Parathyroid adenoma (tissue), 2 donors: Measurements from ENCODE around the gene LCN10.

Experiments
- H2AFZ ChIP-seq: fragments of 300-600 bp; sonication (generic); one replicate; pipeline ENCODE4 v1.7.0; 2017; ENCODE audit warnings: antibody characterized with exemption, mild to moderate bottlenecking
- H3K27ac ChIP-seq: fragments of 300-600 bp; sonication (generic); one replicate; pipeline ENCODE4 v1.7.0; 2017
- H3K27me3 ChIP-seq: fragments of 300-600 bp; sonication (generic); one replicate; pipeline ENCODE4 v1.7.0; 2017; ENCODE audit warnings: low read length; ENCODE audit not compliant: control insufficient read depth, insufficient read depth
- H3K36me3 ChIP-seq: fragments of 300-600 bp; sonication (generic); one replicate; pipeline ENCODE4 v1.7.0; 2017; ENCODE audit warnings: low read length; ENCODE audit not compliant: control insufficient read depth, insufficient read depth
- H3K4me1 ChIP-seq: fragments of 300-600 bp; sonication (generic); one replicate; pipeline ENCODE4 v1.7.0; 2017; ENCODE audit warnings: control low read depth
- H3K4me2 ChIP-seq: fragments of 300-600 bp; sonication (generic); one replicate; pipeline ENCODE4 v1.7.0; 2017; ENCODE audit warnings: low read length
- H3K4me3 ChIP-seq: fragments of 300-600 bp; sonication (generic); one replicate; pipeline ENCODE4 v1.7.0; 2017; ENCODE audit warnings: low read depth, low read length
- H3K79me2 ChIP-seq: fragments of 300-600 bp; sonication (generic); one replicate; pipeline ENCODE4 v1.7.0; 2017; ENCODE audit warnings: control low read depth
- H3K9ac ChIP-seq: fragments of 300-600 bp; sonication (generic); one replicate; pipeline ENCODE4 v1.7.0; 2017; ENCODE audit warnings: mild to moderate bottlenecking
- H3K9me3 ChIP-seq: fragments of 300-600 bp; sonication (generic); one replicate; pipeline ENCODE4 v1.7.0; 2017; ENCODE audit warnings: low read length; ENCODE audit not compliant: control insufficient read depth
- TF ChIP-seq, protein P1 (sequence below): fragments of 300-600 bp; sonication (generic); IDR thresholded peaks from one replicate; pipeline ENCODE4 v1.7.0; 2017; ENCODE audit warnings: antibody characterized with exemption, mild to moderate bottlenecking
- donor health status: primary hyperparathyroidism.

LCN10 gene

GRCh38 chr9:136784249-136784996 lies 41.7 kb upstream of the LCN10 start:
- TF ChIP-seq, protein P1, sequence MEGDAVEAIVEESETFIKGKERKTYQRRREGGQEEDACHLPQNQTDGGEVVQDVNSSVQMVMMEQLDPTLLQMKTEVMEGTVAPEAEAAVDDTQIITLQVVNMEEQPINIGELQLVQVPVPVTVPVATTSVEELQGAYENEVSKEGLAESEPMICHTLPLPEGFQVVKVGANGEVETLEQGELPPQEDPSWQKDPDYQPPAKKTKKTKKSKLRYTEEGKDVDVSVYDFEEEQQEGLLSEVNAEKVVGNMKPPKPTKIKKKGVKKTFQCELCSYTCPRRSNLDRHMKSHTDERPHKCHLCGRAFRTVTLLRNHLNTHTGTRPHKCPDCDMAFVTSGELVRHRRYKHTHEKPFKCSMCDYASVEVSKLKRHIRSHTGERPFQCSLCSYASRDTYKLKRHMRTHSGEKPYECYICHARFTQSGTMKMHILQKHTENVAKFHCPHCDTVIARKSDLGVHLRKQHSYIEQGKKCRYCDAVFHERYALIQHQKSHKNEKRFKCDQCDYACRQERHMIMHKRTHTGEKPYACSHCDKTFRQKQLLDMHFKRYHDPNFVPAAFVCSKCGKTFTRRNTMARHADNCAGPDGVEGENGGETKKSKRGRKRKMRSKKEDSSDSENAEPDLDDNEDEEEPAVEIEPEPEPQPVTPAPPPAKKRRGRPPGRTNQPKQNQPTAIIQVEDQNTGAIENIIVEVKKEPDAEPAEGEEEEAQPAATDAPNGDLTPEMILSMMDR: peak; percentile 51
- no peaks in the 10 kb centered on the region for H3K79me2 ChIP-seq
- no peaks in the 10 kb centered on the region for H3K27me3 ChIP-seq
- H3K4me3 ChIP-seq: no peak overlapping the region
- no peak overlapping the region for H3K9ac ChIP-seq
- H3K9me3 ChIP-seq: no peaks in the 10 kb centered on the region
- H2AFZ ChIP-seq: no peak overlapping the region
- no peak overlapping the region for H3K27ac ChIP-seq
- H3K4me2 ChIP-seq: no peak overlapping the region
- H3K36me3 ChIP-seq: no peaks in the 10 kb centered on the region
- no peaks in the 10 kb centered on the region for H3K4me1 ChIP-seq

- TF ChIP-seq, protein P1: no peak
- H3K4me1 ChIP-seq: no peaks in the 10 kb centered on the region
- no peak overlapping the region for H3K27ac ChIP-seq
- no peak overlapping the region for H3K4me2 ChIP-seq
- H3K79me2 ChIP-seq: no peaks in the 10 kb centered on the region
- H3K9ac ChIP-seq: no peak overlapping the region
- no peaks in the 10 kb centered on the region for H3K27me3 ChIP-seq
- no peaks in the 10 kb centered on the region for H3K9me3 ChIP-seq
- no peak overlapping the region for H2AFZ ChIP-seq
- H3K36me3 ChIP-seq: no peaks in the 10 kb centered on the region
- no peak overlapping the region for H3K4me3 ChIP-seq
These were observed 39.7 kb upstream of the LCN10 start for GRCh38 chr9:136782452-136782851.

DNA sequence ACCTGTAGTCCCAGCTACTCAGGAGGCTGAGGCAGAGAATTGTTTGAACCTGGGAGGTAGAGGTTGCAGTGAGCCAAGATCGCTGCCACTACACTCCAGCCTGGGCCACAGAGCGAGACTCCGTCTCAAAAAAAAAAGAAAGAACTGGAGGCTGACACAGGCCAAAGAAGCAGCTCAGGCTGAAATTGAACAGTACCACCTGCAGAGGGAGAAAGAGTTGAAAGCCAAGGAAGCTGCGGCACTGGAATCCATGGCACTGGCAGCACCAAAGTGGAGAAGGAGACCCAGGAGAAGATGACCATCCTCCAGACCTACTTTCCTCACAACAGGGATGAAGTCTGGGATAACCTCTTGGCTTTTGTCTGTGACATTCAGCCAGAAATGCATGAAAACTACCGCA lies 37.1 kb upstream of the LCN10 start:
- H3K27me3 ChIP-seq: no peaks in the 10 kb centered on the region
- no peak overlapping the region for H3K4me3 ChIP-seq
- TF ChIP-seq, protein P1: no peak
- H3K27ac ChIP-seq: no peak overlapping the region
- H3K79me2 ChIP-seq: no peaks in the 10 kb centered on the region
- no peak overlapping the region for H3K9ac ChIP-seq
- H3K4me1 ChIP-seq: no peaks in the 10 kb centered on the region
- H3K4me2 ChIP-seq: no peak overlapping the region
- no peak overlapping the region for H2AFZ ChIP-seq
- H3K36me3 ChIP-seq: no peaks in the 10 kb centered on the region
- no peaks in the 10 kb centered on the region for H3K9me3 ChIP-seq

- Histone ChIP-seq H3K79me2 (no peaks in the 10 kb centered on the region), H3K9ac (no peak overlapping the region), H3K4me2 (no peak overlapping the region), H2AFZ (no peak overlapping the region), H3K4me3 (no peak overlapping the region), H3K4me1 (no peaks in the 10 kb centered on the region), H3K9me3 (no peaks in the 10 kb centered on the region), H3K27me3 (no peaks in the 10 kb centered on the region), H3K27ac (no peak overlapping the region), H3K36me3 (no peaks in the 10 kb centered on the region)
- TF ChIP-seq, protein P1: no peak
These were observed 34.6 kb upstream of the LCN10 start for GRCh38 chr9:136777359-136777758.

DNA sequence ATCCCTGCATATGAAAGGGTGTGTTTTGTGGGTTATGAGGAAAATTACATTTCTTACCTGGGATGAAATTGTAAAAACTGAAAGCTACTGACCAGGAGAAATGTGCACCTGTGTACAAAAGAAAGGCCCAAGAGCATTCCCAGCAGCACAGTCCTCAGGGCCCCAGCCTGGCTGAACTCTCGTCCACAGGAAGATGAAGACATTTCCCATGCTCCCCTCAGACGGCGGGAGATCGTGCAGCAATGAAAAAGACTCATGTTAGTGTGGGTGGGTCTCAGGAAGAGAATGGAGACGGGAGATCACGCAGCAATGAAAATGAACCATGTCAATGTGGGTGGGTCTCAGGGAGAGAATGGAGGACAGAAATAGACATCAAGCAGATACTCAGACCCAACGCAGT lies 34.2 kb upstream of the LCN10 start:
- no peak overlapping the region for H3K4me3 ChIP-seq

More for the DNA sequence above, 34.2 kb upstream of the LCN10 start:
- Histone ChIP-seq H3K4me1 (no peaks in the 10 kb centered on the region), H2AFZ (no peak overlapping the region), H3K4me2 (no peak overlapping the region), H3K27me3 (no peaks in the 10 kb centered on the region), H3K36me3 (no peaks in the 10 kb centered on the region), H3K9ac (no peak overlapping the region), H3K27ac (no peak overlapping the region), H3K79me2 (no peaks in the 10 kb centered on the region), H3K9me3 (no peaks in the 10 kb centered on the region)
- TF ChIP-seq, protein P1: no peak
